ENCODE results near the gene OR2T10.
"Not testable (repeated sequence)": the region's sequence is repeated elsewhere in the genome, so short reads cannot be mapped to it uniquely, and the experiment has no call there.

DNA sequence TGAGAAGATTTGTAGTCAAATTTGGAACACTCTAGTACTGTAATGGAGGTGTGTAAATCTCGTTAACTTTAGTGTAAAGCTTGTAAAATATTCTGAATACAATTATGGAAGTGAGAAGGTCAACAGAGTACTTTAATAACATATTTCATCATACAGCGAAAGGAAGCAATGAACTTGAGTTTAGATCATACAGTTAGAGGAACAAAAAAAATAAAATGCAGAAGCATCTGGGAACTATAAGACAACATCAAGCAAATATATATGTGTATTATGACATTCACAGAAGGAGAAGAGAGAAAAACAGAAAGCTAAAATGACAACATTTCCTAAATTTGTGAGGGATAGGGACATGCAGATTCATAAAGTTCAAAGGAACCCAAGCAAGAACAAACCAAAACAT, 28.5 kb downstream of the OR2T10 start:
- TF ChIP-seq, protein P1, sequence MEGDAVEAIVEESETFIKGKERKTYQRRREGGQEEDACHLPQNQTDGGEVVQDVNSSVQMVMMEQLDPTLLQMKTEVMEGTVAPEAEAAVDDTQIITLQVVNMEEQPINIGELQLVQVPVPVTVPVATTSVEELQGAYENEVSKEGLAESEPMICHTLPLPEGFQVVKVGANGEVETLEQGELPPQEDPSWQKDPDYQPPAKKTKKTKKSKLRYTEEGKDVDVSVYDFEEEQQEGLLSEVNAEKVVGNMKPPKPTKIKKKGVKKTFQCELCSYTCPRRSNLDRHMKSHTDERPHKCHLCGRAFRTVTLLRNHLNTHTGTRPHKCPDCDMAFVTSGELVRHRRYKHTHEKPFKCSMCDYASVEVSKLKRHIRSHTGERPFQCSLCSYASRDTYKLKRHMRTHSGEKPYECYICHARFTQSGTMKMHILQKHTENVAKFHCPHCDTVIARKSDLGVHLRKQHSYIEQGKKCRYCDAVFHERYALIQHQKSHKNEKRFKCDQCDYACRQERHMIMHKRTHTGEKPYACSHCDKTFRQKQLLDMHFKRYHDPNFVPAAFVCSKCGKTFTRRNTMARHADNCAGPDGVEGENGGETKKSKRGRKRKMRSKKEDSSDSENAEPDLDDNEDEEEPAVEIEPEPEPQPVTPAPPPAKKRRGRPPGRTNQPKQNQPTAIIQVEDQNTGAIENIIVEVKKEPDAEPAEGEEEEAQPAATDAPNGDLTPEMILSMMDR (conservative IDR thresholded peaks at IDR 0.05; ENCODE audit: low read length), result not testable (repeated sequence)
- not testable (repeated sequence) for TF ChIP-seq EZH2phosphoT487 (IDR thresholded peaks at IDR 0.05; ENCODE audit: borderline replicate concordance, low read depth, low read length)
